ENCODE data around the gene CEBPG. TPM values are rescaled to one million over a fixed set of nuclear protein-coding genes. Genes with fewer than 3 reads are reported as not detected.

The CEBPG gene
- total RNA-seq: 10 to 100 TPM; 11.8 to 18.3 (median 14.7) TPM
- polyA plus RNA-seq: 10 to 100 TPM; 12.4 to 30.7 TPM
- long read RNA-seq, donor 1, full-length matches to known transcripts: 15 of 17 reads
- long read RNA-seq, donor 1, partial matches to known transcripts: 0 of 17 reads
- long read RNA-seq, donor 1, other reads (novel, unspliced or antisense): 2 of 17 reads
- long read RNA-seq, donor 2, full-length matches to known transcripts: 37 of 43 reads
- long read RNA-seq, donor 2, partial matches to known transcripts: 6 of 43 reads
- long read RNA-seq, donor 2, other reads (novel, unspliced or antisense): 0 of 43 reads
- long read RNA-seq, donor 3, full-length matches to known transcripts: 30 of 33 reads
- long read RNA-seq, donor 3, partial matches to known transcripts: 0 of 33 reads
- long read RNA-seq, donor 3, other reads (novel, unspliced or antisense): 3 of 33 reads

- Histone ChIP-seq H3K4me1 (peaks cover 4 to 57% (median 28%) of the 10 kb centered on the region in 12 donors), H3K27ac (peak within 1 kb of the TSS; percentile 91 to 100 (median 98)), H3K4me3 (peak within 1 kb of the TSS; percentile 67 to 99 (median 87)), H3K9me3 (no peaks in the 10 kb centered on the region), H3K27me3 (no peaks in the 10 kb centered on the region), H3K36me3 (peaks cover 0 to 3% (median 0%) of the 10 kb centered on the region in 9 donors)
- peak; percentile 94 to 98 (median 95) for DNase-seq
- 0 to 1% (median 0%) methylated on average over 31 to 118 of the region's 118 CpGs for WGBS, 4 donors
- peak; percentile 98 to 99 (median 98) for ATAC-seq
- TF ChIP-seq POLR2A (IDR thresholded peaks at IDR 0.05) (peak; percentile 61 to 94), CTCF (IDR thresholded peaks at IDR 0.05) (peak in 2 of 12 donors; percentile 34 to 47)
- intact Hi-C loops (cut with DNase I): loop anchor here in 2 of 10 donors (5.0 to 10.0 kb wide), 2 partner anchors 69 to 71 kb away; partner anchors contain the start of gene CEBPA (in 2 of the 2)
These were observed at the start of gene CEBPG for GRCh38 chr19:33373453-33374235. Gene CEBPG (plus strand): TSS chr19:33373709. CDS start chr19:33379240, 5,531 bp downstream.

GRCh38 chr19:33324628-33325027 is 48.9 kb upstream of the CEBPG start:
- H3K4me3 ChIP-seq: no peak overlapping the region
- intact Hi-C loops (cut with DNase I): no loop called here
- no peak overlapping the region for H3K27ac ChIP-seq

GRCh38 chr19:33325920-33326319 is 47.6 kb upstream of the CEBPG start:
- Histone ChIP-seq H3K4me3 (no peak overlapping the region), H3K27ac (peak overlapping the region in 1 of 12 donors; percentile 17), H3K4me1 (peaks cover 0 to 21% (median 0%) of the 10 kb centered on the region in 12 donors), H3K9me3 (peaks cover 0 to 30% (median 11%) of the 10 kb centered on the region in 12 donors), H3K27me3 (peaks cover 0 to 16% (median 0%) of the 10 kb centered on the region in 9 donors), H3K36me3 (no peaks in the 10 kb centered on the region)
- TF ChIP-seq POLR2A (IDR thresholded peaks at IDR 0.05): no peak
- no peak for TF ChIP-seq CTCF (IDR thresholded peaks at IDR 0.05)
- intact Hi-C loops (cut with DNase I): no loop called here
- WGBS, 4 donors: 47 to 59% (median 54%) methylated on average over 5 of the region's 5 CpGs
- ATAC-seq: peak in 2 of 4 donors; percentile 18 to 29
- no peak for DNase-seq

More at GRCh38 chr19:33324628-33325027, 48.9 kb upstream of the CEBPG start:
- peaks cover 0 to 36% (median 11%) of the 10 kb centered on the region in 12 donors for H3K9me3 ChIP-seq
- TF ChIP-seq CTCF (IDR thresholded peaks at IDR 0.05) (no peak), POLR2A (IDR thresholded peaks at IDR 0.05) (no peak)
- H3K27me3 ChIP-seq: peaks cover 0 to 14% (median 0%) of the 10 kb centered on the region in 9 donors
- ATAC-seq (no peak), DNase-seq (no peak)
- H3K4me1 ChIP-seq: peaks cover 0 to 8% (median 0%) of the 10 kb centered on the region in 12 donors
- no peaks in the 10 kb centered on the region for H3K36me3 ChIP-seq
- 75 to 87% (median 81%) methylated on average over 3 of the region's 3 CpGs for WGBS, 4 donors

Measured in heart left ventricle (tissue), 16 donors.